NCI-H82 (cell line): Measurements from ENCODE around the gene HOXA7.
A peak's percentile ranks its signal among the peaks of the same experiment; 100 is the strongest.

Experiments
- DNase-seq: peaks from one replicate; lab custom pipeline; 2025; lab: John Stamatoyannopoulos, UW

The HOXA7 gene

DNA sequence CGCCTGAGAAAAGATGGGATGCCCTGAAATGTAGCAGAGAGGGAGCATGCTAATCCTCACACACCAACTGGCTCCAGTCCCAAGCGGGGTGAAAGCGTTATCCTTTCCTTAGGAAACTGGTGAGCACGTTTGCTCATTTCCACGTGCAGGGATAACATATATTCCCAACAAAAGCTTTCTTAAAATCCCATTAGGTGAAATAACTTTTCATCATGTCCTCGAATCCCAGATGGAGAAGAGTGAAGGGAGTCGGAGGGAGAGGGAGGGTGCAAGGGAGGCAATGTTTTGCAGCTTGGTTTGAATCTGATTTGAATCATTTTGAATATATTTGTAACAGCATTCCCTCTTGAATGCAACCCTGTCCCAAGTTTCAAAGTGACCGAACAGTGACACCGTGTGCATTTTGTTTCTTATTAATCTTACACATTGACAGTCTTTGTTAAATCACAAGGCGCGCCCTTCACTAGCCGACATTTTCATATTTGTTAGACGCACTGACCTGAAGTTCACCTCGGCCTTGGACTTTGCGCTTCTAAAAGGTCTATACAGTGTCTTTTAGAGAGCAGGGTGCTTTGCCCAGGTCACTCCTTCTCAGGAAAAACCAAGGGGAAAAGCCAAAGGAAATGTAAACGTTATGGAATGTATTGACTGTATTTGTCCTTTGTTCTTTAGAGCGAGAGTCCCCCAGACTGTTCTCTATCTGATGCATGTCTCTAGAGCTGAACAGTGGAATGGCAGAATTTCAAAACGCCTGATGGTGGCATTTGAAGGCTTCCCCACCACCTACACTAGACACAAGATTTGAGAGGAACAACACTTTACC is 22.9 kb downstream of the HOXA7 start:
- peak; percentile 63 for DNase-seq

DNA sequence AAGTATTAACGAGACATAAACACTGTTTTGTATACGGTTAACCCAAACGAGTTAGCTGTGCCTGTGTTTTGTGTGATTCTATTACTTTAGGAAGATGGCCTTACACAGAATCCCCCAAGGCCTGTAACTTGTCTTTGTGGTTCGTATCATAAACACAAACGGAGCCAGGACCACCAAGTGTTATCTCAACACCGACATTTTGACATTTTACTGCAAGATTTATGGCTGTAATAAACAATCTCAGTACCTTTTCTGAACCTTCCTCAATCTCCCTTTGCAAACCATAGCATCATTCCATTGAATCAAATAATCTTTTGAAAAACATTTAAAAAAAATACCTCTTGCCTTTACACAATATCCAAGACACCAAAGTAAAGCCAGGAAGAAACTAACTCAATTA is 23.5 kb downstream of the HOXA7 start:
- DNase-seq = no peak

DNA sequence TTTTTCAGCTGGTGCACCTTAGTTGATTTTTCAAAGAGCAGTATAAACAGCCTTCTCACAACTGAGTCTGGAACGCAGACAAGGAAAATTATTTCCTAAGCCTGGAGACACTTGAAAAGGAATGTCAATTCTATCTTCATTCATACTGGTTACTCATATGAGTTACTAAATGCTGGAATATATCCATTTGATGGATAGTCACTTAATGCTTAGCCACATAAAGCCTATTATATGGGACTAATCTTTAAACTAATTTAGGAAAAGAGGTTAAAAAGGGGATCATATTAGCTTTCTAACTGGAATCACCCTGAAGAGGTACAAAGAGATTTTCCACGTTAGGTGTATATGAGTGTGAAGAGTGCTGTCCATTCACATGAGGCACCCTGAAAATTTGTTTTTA is 24.3 kb downstream of the HOXA7 start:
- peak; percentile 32 for DNase-seq

DNA sequence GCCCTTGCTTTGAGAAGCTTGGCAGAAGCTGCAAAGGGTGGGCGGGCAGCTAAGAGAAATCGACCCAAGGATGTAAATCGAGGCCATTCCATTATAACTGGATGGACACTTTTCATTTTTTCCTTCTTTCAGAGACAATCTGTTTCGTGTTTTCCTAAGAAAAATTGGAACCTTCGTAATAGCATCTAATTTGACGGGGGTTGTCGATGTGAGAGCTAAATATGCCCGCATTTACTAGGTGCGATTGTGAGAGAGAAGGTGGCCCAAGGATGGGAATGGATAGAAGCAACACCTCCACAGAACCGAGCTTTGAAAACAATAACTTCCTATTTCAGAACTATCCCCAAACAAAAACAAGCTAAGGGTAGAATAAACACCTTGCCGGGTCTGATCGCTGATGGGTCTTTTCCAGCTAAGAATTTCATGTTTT is 25.1 kb downstream of the HOXA7 start:
- no peak for DNase-seq

DNA sequence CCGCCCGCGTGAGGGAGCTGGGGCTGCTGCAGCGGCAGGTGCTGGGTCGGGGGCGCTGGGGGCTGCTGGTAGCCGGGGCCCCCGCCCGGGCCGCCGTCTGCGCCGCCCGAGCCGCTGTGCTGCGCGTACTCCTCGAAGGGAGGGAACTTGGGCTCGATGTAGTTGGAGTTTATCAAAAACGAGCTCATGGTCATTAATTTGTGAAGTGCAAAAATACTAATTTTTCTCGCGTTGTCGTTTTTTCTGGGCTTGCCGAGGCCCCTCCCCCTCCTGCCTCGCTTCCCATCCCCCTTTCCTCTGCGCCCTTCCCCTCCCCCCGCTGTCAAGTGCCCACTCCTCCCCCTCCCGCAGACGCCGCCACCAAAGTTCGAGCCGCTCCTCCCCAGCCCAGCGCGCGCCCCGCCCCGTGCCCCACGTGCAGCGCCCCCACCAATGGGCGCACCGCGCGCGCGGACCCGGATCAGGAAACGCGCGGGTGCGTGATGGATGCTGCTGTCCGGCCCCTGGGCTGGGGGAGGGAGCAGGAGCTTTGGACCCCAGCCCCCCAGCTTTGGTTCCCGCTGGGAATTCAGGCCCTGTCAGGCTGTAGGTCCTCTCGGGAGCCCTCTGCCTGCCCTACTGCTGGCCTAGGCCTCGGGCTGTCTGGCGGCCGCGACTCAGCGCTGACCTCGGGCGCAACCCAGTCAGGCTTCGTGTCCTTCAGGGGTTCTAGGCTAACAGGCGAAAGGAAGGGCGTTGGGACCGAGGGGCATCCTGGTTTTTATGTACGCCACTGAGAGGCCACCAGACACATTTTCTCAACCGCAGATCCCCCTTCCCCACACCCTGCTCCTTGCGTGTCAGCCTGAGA is 25.7 kb downstream of the HOXA7 start, which contains the start of gene HOXA4:
Gene HOXA4, minus strand, starts transcription at position 218 of the 850 bp plus-strand sequence. Its CDS starts 24 bp downstream, at position 194.
- DNase-seq = peak; percentile 90

DNA sequence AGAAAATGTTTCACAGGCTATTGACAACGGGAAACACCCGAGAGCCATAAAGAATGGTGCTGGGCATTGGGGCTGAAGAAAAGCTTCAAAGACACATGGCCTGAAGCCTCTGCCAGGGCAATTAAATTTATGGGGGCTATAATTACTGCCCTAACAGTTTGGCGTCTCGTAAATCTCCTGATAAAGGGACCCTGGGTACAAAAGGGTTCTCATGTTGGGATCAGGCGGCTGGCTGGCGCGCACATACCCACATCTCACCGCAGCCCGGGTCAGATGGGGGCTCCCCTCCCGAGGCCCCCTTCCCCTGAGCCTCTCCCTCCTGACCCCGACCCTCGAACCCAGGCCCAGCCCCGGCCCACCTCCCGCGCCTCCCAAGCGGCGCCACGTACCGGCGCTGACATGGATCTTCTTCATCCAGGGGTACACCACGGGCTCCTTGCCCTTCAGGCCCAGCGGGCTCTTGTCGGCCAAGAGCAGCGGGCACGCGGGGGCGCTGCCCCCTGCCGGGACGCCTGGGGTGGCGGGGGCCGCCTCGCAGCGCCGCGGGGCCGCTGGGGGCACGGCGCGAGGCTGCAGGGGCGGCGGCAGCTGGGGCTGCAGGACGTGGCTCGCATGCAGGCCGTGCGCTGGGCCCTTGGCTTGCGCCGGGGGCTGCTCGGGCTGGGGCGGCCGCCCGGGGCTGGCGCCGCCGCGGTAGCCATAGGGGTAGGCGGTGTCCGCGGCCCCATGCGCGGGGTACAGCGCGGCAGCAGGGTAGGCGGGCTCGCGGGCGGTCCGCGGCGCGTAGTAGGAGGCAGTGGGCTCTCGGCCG is 26.5 kb downstream of the HOXA7 start:
- no peak for DNase-seq

DNA sequence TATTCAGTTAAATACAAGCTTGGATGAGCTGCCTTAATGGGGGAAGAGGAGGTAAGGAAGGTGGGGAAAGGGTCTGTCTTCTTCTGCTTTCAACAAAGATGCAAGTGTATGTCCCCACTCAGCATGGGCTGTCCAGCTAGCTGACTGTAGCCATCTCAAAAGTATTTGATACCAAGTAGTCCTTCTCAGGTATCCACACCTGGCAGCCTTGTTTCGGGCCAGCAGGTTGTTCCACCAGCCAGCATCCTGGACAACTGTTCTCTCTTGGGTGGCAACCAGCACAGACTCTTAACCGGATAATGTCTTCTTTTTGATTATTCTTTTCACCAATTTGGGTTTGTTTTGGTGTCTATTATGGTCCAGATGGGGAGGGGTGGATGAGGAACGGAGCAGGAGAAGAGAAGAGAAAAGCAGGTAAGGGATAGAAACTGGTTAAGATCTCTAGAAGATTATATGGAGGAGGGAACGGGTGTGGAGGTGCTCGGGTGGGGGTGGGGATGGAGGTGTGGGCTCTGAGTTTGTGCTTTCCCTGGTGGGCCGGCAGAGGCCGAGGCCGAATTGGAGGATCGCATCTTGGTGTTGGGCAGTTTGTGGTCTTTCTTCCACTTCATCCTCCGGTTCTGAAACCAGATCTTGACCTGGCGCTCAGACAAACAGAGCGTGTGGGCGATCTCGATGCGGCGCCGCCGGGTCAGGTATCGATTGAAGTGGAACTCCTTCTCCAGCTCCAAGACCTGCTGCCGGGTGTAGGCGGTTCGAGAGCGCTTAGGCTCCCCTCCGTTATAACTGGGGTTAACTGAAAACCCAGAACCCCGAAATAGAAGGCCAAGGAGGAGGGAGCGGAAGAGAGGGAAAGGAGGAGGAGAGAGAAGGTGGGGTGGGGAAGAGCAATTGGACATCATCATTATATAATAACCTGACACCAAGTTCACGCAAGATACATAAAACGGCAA is 27.4 kb downstream of the HOXA7 start:
- no peak for DNase-seq

DNA sequence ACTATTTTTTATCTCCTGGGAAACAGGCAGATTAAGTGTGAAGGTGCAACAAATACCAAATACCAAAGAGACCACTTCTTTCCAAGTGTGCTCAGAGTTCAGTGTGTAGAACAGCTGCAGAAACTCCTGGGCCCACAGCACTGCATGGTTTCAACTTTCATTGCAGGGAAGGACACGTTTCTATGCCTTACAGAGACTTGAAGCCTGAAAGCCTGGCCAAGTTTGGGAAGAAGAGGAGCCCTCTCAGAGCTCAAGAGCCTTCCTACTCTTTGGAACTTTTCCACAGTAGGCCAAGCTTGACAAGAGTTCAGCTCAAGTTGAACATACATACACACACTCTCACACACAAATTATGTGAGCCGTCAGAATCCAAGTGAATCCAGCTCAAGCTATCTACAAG is 28.4 kb downstream of the HOXA7 start:
- DNase-seq = no peak

DNA sequence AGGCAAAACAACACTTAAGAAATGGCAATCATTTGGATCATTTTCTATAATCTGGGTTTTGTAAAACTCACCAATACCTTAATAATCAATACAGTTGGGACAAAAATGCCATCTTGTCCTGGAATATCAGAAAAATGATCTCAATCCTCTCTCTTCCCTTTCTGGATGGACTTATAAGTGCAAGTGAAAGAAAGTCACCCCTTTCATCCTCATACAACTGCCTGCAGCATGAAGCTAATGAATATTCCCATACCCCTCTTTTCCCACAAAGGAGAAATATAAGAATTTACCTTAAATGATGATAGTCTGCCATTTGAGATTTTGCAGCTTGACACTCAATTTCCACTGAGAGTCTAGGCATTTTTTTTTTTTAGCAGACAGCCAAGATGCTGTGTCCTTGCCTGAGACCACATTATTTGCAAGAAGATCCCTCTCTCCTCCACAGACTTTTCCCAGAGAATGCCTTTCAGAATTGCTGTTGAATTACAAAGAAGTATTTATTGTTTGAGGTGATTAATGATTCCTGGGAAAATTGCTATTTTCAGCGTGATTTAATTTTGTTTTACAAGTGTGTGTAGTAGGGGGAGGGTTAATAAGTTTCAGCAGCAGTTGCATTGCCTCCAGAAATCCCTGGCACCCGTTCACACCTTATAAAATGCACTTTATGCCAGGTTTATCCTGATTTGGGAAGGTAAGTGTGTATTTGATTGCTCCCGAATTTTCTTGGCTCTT is 29.7 kb downstream of the HOXA7 start:
- no peak for DNase-seq

DNA sequence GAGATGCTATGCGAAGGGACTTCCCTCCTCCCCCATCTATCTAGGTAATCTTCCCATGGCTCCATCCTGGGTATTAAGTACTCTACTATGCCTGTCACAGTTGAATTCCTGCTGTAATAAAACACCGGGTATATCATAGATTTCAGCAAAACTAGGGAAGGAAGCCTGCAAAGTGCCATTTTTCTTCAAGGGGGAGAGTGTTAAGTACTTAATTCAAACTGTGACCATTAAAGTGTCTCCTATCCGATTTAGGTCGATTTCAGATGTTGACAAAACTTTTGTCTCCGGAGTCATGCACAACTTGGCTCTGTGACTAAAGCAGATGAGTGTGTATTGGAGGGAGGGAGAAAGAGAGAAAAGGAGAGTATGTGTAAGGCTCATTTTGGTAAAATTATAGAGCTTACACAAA is 30.5 kb downstream of the HOXA7 start:
- DNase-seq = no peak

DNA sequence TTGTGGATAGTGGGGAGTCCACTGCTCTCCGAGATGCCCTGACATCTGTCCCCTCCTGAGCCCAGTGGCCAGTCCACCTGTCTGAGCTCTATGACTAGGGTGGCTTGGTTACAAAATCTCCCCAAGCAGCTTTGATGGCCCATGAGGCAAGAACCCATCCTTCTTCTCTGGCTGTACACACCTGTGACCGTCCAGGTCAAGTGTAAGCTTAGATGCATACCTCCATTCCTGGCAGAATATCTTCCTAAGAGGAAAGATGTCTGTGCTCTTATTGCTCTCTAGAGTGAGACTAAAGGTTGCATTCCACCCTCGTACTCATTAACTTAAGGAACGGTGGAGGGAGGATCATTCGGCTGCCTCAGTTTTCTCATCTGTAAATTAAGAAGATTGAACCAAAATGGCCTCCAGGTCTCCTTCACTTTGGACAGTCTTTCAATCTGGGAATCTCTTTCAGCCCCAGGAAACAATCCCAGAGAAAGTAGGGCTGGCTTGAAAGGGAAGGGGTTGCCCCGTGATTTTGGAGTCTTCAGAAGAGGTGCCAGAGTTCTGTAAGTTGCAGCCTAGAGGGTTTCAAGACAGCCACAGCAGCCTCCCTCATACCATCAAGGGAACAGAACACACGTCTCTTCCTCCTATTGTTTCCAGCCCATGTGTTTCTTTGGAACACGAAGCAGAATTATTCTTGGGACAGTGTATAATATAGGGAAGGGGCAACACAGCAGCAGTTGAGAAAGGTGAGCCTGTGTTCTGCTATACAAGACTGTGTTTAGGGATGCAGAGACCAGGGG is 31.4 kb downstream of the HOXA7 start:
- no peak for DNase-seq

DNA sequence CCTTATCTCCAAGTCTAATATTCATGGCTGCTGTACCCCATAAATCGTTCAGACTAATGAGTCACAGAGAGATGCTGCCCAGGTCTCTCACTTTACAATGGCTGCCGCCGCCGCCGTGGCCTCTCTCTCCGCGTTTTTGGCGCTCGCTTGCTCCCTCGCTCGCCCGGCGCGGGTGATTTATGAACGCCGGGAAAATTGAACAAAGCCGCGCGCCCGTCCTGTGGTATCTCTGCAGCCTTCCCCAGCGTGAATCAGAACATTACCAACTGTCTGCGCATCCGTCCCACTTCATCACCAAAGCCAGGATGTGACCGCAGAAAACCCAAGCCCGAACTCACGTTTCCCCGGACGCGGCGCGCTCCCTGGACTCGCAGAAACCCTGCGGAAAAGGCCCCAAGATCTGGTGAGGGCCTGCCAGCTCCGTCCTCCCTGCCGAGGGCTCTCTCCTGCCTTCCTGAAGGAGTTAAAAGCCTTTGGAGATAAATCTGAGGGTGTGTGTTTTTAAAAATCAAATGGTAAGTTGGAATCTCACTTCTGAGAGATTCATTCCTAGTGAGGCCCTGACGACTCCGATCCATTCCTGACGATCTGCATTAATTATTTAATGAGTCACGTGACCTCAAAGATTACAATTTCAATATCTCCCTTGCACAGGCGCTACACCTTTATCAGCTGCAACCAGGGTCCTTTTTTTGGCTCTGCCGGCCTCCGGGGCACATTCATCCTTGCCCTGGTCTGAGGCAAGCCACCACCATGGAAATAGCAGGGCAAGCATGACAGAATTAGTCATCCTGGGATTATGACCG is 32.2 kb downstream of the HOXA7 start:
- DNase-seq = no peak

DNA sequence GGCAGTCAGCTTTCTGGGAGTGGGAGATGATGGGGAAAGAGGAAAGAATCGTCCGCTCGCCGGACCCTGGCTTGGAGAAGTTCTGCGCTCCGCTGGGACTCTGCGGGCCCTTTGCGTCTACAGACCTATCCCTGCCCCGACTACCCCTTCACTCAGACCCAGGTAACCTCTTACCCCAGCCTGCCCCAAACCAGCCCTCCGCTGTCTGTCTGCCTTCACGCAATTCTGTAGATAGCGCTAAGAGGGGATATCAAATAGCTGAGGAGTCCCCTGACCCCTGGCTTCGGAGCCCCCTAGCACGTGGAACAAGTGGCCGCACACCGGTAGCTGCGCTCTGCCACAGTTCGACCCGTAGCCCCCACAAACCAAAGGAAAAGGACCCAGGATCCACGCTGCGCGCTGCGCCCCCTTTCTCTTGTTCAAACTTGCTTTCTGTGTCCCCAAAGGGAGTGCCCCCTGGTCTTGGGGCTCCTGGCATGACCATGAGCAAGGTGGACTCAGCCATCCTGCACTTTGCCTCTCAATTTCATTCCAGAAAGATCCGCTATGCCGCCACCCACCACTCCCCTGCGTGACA is 32.9 kb downstream of the HOXA7 start:
- DNase-seq = no peak

DNA sequence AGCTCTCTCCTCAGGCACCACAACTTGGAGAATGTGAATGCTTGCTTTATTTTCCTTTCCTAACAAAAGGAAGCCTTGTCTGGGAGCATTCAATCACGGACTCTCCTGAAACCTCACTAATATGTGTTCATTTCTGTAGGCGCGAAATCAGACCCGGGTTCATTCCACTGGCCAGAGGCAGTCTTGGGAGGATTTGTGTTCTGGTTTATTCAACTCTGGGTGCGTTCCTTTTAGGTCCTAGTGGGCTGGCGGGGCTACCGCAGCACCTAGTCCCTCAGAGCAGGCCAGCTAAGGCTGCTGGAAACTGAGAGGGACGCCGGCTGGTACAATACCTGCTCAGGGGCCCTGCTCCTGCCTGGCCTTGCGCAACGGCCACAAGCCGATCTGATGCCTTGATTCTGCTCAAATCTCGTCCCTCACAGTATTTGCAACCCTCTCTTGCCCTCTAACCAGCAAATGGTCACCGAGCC is 33.4 kb downstream of the HOXA7 start:
- no peak for DNase-seq

DNA sequence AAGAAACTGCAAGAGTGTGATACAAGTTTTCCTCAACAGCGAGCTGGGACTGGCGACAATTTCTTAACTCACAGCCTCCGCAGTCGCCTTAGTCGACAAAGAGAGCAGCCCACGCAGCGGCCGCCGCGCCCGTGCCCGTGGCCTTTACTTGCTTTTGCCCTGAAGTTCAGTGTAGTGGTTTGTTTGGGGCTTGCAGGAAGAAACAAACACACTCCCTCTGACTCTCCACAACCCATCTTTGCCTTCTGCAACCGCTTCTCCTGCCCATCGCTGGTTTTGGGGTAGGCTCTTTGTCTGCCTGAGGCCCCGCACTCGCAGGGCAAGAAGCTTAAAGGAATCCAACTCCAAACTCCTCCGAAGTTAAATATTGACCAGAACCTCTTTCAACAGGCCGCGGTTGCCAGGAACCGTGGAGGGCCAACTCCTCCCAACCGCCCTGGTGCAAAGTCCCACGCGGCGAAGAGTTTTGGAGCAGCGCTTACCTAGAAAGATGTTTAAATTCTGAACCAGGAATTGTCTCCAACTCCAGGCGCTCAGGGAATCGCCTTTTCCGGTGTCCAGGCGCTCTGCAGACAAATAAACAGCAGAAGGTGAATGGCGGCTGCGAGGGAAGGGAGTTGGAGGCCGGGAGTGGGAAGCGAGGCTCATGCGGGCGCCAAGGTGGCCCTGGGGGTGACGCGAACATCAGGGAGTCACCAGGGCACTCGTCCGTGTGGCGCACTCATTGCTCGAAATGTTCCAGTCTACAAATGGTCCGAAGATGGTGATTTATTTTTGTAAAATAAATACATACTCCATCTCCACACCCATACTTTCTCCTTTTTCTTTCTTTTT is 34.2 kb downstream of the HOXA7 start:
- no peak for DNase-seq

DNA sequence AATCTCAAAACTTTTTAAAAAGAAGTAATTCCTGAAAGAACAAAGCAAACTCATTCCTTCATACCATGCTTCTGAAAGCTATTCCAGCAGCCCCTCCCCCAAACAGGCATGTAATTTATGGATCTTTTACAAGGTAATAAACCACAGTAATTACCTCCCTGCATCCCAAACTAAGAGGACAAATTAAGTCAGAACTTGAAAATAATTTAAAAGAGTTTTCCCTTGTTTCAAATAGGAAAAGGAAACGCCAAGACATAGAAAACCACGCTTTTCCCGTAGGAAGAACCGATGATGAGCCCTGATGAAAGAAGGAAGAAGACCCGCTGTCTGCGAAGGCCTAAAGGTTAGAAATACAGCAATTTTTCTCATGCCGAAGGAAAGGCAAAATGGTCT is 34.8 kb downstream of the HOXA7 start:
- DNase-seq = no peak

DNA sequence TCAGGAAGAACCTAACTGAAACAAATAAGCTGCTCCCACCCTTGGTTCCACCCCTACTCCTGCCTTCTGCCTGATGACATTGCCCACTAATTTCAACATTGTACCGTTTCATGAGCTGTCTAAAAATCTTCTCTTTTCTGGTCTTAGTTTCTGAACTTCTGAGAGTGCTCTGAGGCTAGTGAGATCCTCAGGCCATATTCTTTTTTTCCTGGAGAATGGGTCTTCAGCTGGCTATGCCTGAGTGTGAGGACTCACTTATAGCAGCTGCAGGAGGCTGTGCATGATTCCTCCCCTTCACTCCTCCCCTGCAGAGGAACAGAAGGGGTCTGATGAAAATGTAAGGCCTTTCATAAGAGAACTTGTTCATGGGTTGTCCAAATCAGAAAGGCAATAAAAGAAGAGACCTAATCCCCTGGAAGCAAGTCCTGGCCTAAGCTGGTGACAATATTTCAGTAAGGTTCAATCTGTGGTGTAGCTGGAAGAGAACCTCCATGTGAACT is 37.0 kb downstream of the HOXA7 start:
- no peak for DNase-seq
